ENCODE data around the gene NARS2.
"Not testable (repeated sequence)": the region's sequence is repeated elsewhere in the genome, so short reads cannot be mapped to it uniquely, and the experiment has no call there.

NARS2 gene

DNA sequence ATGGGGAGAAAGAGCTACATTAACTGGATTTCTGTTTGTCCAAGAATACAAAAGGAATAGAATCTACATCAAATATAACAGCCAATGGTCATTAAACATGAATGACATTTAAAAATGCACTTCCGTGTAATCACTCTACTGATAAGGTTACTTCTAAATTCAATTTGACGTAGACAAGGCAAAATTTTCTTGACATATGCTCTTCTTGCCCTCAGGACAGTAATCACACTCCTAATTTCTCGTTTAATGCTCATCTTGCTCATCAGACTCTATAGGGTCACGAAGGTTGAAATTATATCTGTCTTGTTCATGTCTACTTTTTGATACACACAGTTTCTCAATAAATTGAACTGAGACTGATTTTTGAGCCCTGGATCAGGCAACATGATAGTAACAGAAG, 58.4 kb downstream of the NARS2 start:
- Histone ChIP-seq H3K9me2 (replicated peaks; ENCODE audit: insufficient read depth, low read length) (no peaks in the 10 kb centered on the region), H3K79me2 (ENCODE audit: insufficient read depth, low read length) (no peaks in the 10 kb centered on the region), H3K27ac (ENCODE audit: low read depth, low read length) (no peak overlapping the region), H3K4me2 (ENCODE audit: low read depth, low read length, poor library complexity, severe bottlenecking) (no peak overlapping the region), H3K9ac (ENCODE audit: low read length) (no peak overlapping the region), H3F3A (ENCODE audit: insufficient read depth) (no peaks in the 10 kb centered on the region), H3K27me3 (ENCODE audit: low read length) (no peaks in the 10 kb centered on the region), H2AFZ (ENCODE audit: low read depth, low read length, severe bottlenecking) (no peak overlapping the region), H3K36me3 (ENCODE audit: low read length) (no peaks in the 10 kb centered on the region), H4K20me1 (ENCODE audit: low read depth, low read length) (no peaks in the 10 kb centered on the region), H3K9me3 (ENCODE audit: insufficient read depth, low read length) (no peaks in the 10 kb centered on the region), H3K4me3 (ENCODE audit: insufficient read depth, low read length, poor library complexity, severe bottlenecking) (no peak overlapping the region)
- TF ChIP-seq EZH2phosphoT487 (conservative IDR thresholded peaks at IDR 0.05; ENCODE audit: low read length), result no peak
- TF ChIP-seq, protein P1, sequence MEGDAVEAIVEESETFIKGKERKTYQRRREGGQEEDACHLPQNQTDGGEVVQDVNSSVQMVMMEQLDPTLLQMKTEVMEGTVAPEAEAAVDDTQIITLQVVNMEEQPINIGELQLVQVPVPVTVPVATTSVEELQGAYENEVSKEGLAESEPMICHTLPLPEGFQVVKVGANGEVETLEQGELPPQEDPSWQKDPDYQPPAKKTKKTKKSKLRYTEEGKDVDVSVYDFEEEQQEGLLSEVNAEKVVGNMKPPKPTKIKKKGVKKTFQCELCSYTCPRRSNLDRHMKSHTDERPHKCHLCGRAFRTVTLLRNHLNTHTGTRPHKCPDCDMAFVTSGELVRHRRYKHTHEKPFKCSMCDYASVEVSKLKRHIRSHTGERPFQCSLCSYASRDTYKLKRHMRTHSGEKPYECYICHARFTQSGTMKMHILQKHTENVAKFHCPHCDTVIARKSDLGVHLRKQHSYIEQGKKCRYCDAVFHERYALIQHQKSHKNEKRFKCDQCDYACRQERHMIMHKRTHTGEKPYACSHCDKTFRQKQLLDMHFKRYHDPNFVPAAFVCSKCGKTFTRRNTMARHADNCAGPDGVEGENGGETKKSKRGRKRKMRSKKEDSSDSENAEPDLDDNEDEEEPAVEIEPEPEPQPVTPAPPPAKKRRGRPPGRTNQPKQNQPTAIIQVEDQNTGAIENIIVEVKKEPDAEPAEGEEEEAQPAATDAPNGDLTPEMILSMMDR (IDR thresholded peaks at IDR 0.05; ENCODE audit: insufficient read depth, low read length, poor library complexity, severe bottlenecking), result no peak

DNA sequence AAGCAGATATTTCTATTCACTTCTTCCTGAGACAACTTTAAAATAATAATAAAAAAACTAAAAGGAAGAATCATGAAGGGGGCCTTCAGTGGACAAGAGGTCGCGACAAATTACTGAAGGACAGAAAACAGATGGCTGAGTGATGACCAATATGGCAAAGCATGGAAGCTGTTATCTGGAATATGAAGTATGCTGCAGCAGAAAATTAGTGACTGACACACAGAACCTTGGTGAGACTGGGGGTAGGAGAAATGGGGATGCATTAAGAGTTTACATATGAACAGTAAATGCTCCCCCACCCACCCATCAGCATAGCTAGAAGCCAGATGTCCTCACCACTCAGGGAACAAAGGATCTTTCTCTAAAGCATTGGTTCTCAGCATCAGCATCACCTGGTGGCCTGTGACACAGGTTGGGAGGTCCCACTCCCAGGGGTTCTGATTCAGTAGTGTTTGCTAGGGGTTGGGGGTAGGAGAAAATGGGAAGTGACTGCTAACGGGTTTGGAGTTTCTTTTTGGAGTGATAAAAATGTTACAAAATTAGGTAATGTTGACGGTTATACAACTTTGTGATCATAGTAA, 59.7 kb downstream of the NARS2 start:
- Histone ChIP-seq H3K27me3 (ENCODE audit: low read length) (no peaks in the 10 kb centered on the region), H3K36me3 (ENCODE audit: low read length) (peaks cover 6% of the 10 kb centered on the region), H2AFZ (ENCODE audit: low read depth, low read length, severe bottlenecking) (no peak overlapping the region), H3K4me3 (ENCODE audit: insufficient read depth, low read length, poor library complexity, severe bottlenecking) (no peak overlapping the region), H4K20me1 (ENCODE audit: low read depth, low read length) (no peaks in the 10 kb centered on the region), H3K9me2 (replicated peaks; ENCODE audit: insufficient read depth, low read length) (no peaks in the 10 kb centered on the region), H3K79me2 (ENCODE audit: insufficient read depth, low read length) (no peaks in the 10 kb centered on the region), H3K9me3 (ENCODE audit: insufficient read depth, low read length) (no peaks in the 10 kb centered on the region), H3K9ac (ENCODE audit: low read length) (no peak overlapping the region), H3F3A (ENCODE audit: insufficient read depth) (no peaks in the 10 kb centered on the region), H3K27ac (ENCODE audit: low read depth, low read length) (no peak overlapping the region), H3K4me2 (ENCODE audit: low read depth, low read length, poor library complexity, severe bottlenecking) (no peak overlapping the region)
- no peak for TF ChIP-seq EZH2phosphoT487 (conservative IDR thresholded peaks at IDR 0.05; ENCODE audit: low read length)
- TF ChIP-seq, protein P1 (IDR thresholded peaks at IDR 0.05; ENCODE audit: insufficient read depth, low read length, poor library complexity, severe bottlenecking), result no peak

DNA sequence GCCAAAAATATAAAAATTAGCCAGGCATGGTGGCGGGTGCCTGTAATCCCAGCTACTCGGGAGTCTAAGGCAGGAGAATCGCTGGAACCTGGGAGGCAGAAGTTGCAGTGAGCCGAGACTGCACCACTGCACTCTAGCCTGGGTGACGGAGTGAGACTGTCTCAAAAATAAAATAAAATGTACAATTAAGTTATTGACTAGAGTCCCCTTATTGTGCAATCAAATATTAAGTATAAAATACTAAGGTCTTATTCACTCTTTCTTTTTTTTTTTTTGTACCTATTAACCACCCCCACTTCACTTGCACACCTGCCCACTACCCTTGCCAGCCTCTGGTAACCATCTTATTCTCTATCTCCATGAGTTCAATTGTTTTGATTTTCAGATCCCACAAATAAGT, 61.6 kb downstream of the NARS2 start:
- peaks cover 10% of the 10 kb centered on the region for H3K36me3 ChIP-seq (ENCODE audit: low read length)

DNA sequence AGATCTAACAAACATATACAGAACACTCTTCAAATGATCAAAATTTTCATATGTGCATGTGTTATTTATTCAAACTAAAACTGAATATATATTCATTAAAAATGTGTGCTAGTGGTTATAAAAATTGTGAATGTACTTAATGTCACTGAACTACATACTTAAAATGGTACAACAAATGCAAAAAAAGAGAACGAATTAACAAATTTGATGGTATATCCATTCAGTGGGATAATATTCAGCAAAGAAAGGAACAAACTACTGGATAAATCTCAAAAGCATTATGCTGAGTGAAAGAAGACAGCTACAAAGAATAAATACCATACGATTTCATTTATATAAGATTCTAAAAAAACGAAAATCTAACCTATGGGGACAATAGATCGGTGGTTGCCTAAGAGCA, 64.1 kb downstream of the NARS2 start:
- H3K79me2 ChIP-seq (ENCODE audit: insufficient read depth, low read length), result no peaks in the 10 kb centered on the region
- H3K9me2 ChIP-seq (replicated peaks; ENCODE audit: insufficient read depth, low read length), result no peaks in the 10 kb centered on the region
- no peak overlapping the region for H3K4me3 ChIP-seq (ENCODE audit: insufficient read depth, low read length, poor library complexity, severe bottlenecking)
- no peak for TF ChIP-seq EZH2phosphoT487 (conservative IDR thresholded peaks at IDR 0.05; ENCODE audit: low read length)
- TF ChIP-seq, protein P1 (IDR thresholded peaks at IDR 0.05; ENCODE audit: insufficient read depth, low read length, poor library complexity, severe bottlenecking), result no peak
- H3F3A ChIP-seq (ENCODE audit: insufficient read depth), result no peaks in the 10 kb centered on the region
- H4K20me1 ChIP-seq (ENCODE audit: low read depth, low read length), result no peaks in the 10 kb centered on the region
- no peak overlapping the region for H2AFZ ChIP-seq (ENCODE audit: low read depth, low read length, severe bottlenecking)
- no peaks in the 10 kb centered on the region for H3K27me3 ChIP-seq (ENCODE audit: low read length)
- H3K36me3 ChIP-seq (ENCODE audit: low read length), result peaks cover 10% of the 10 kb centered on the region
- H3K27ac ChIP-seq (ENCODE audit: low read depth, low read length), result no peak overlapping the region
- H3K4me2 ChIP-seq (ENCODE audit: low read depth, low read length, poor library complexity, severe bottlenecking), result no peak overlapping the region
- H3K9ac ChIP-seq (ENCODE audit: low read length), result no peak overlapping the region
- no peaks in the 10 kb centered on the region for H3K9me3 ChIP-seq (ENCODE audit: insufficient read depth, low read length)

More for the DNA sequence above, 61.6 kb downstream of the NARS2 start:
- not testable (repeated sequence) for H3K9me3 ChIP-seq (ENCODE audit: insufficient read depth, low read length); H4K20me1 ChIP-seq (ENCODE audit: low read depth, low read length); H3F3A ChIP-seq (ENCODE audit: insufficient read depth); H3K4me3 ChIP-seq (ENCODE audit: insufficient read depth, low read length, poor library complexity, severe bottlenecking); H2AFZ ChIP-seq (ENCODE audit: low read depth, low read length, severe bottlenecking); H3K79me2 ChIP-seq (ENCODE audit: insufficient read depth, low read length); H3K9ac ChIP-seq (ENCODE audit: low read length); H3K4me2 ChIP-seq (ENCODE audit: low read depth, low read length, poor library complexity, severe bottlenecking); H3K27ac ChIP-seq (ENCODE audit: low read depth, low read length); H3K9me2 ChIP-seq (replicated peaks; ENCODE audit: insufficient read depth, low read length); H3K27me3 ChIP-seq (ENCODE audit: low read length)

Data from SU-DHL-6 (cell line).